ENCODE results near the gene KRT37. TPM values are rescaled to one million over a fixed set of nuclear protein-coding genes. Genes with fewer than 3 reads are reported as not detected.
"Not testable (repeated sequence)": the region's sequence is repeated elsewhere in the genome, so short reads cannot be mapped to it uniquely, and the experiment has no call there.

Gene KRT37
- total RNA-seq, 1 donor from 2014 or later = not detected

- DNase-seq (ENCODE audit: low read depth) = no peak
- FAIRE-seq = no peak
- H3K36me3 ChIP-seq (ENCODE audit: control insufficient read depth, insufficient read depth, low read length) = no peaks in the 10 kb centered on the region
- no peak overlapping the region for H3K4me3 ChIP-seq (ENCODE audit: low read depth, low read length)
- TF ChIP-seq, protein P1, sequence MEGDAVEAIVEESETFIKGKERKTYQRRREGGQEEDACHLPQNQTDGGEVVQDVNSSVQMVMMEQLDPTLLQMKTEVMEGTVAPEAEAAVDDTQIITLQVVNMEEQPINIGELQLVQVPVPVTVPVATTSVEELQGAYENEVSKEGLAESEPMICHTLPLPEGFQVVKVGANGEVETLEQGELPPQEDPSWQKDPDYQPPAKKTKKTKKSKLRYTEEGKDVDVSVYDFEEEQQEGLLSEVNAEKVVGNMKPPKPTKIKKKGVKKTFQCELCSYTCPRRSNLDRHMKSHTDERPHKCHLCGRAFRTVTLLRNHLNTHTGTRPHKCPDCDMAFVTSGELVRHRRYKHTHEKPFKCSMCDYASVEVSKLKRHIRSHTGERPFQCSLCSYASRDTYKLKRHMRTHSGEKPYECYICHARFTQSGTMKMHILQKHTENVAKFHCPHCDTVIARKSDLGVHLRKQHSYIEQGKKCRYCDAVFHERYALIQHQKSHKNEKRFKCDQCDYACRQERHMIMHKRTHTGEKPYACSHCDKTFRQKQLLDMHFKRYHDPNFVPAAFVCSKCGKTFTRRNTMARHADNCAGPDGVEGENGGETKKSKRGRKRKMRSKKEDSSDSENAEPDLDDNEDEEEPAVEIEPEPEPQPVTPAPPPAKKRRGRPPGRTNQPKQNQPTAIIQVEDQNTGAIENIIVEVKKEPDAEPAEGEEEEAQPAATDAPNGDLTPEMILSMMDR (IDR thresholded peaks at IDR 0.05; ENCODE audit: insufficient read depth, low read length, severe bottlenecking) = no peak
- H3K27me3 ChIP-seq (ENCODE audit: control insufficient read depth, insufficient read depth, low read length) = no peaks in the 10 kb centered on the region
Measured at GRCh38 chr17:41402161-41402560, 22.2 kb downstream of the KRT37 start.

GRCh38 chr17:41396996-41397660, 27.3 kb downstream of the KRT37 start, which contains the start of gene KRT31:
Gene KRT31 (minus strand): TSS chr17:41397608. CDS start chr17:41397539, 69 bp downstream.
- FAIRE-seq (no peak), DNase-seq (ENCODE audit: low read depth) (no peak)

GRCh38 chr17:41396340-41396739, 28.0 kb downstream of the KRT37 start:
- TF ChIP-seq, protein P1 (IDR thresholded peaks at IDR 0.05; ENCODE audit: insufficient read depth, low read length, severe bottlenecking) = no peak
- Histone ChIP-seq H3K36me3 (ENCODE audit: control insufficient read depth, insufficient read depth, low read length) (no peaks in the 10 kb centered on the region), H3K27me3 (ENCODE audit: control insufficient read depth, insufficient read depth, low read length) (no peaks in the 10 kb centered on the region), H3K4me3 (ENCODE audit: low read depth, low read length) (no peak overlapping the region)
- FAIRE-seq (no peak), DNase-seq (ENCODE audit: low read depth) (no peak)

More at GRCh38 chr17:41396996-41397660, 27.3 kb downstream of the KRT37 start, which contains the start of gene KRT31:
- H3K36me3 ChIP-seq (ENCODE audit: control insufficient read depth, insufficient read depth, low read length) = no peaks in the 10 kb centered on the region
- no peaks in the 10 kb centered on the region for H3K27me3 ChIP-seq (ENCODE audit: control insufficient read depth, insufficient read depth, low read length)
- TF ChIP-seq, protein P1 (IDR thresholded peaks at IDR 0.05; ENCODE audit: insufficient read depth, low read length, severe bottlenecking) = no peak
- H3K4me3 ChIP-seq (ENCODE audit: low read depth, low read length) = no peak within 1 kb of the TSS

GRCh38 chr17:41395611-41396010, 28.8 kb downstream of the KRT37 start:
- no peak for FAIRE-seq
- Histone ChIP-seq H3K4me3 (ENCODE audit: low read depth, low read length) (no peak overlapping the region), H3K36me3 (ENCODE audit: control insufficient read depth, insufficient read depth, low read length) (no peaks in the 10 kb centered on the region), H3K27me3 (ENCODE audit: control insufficient read depth, insufficient read depth, low read length) (no peaks in the 10 kb centered on the region)
- no peak for DNase-seq (ENCODE audit: low read depth)
- TF ChIP-seq, protein P1 (IDR thresholded peaks at IDR 0.05; ENCODE audit: insufficient read depth, low read length, severe bottlenecking) = no peak

DNA sequence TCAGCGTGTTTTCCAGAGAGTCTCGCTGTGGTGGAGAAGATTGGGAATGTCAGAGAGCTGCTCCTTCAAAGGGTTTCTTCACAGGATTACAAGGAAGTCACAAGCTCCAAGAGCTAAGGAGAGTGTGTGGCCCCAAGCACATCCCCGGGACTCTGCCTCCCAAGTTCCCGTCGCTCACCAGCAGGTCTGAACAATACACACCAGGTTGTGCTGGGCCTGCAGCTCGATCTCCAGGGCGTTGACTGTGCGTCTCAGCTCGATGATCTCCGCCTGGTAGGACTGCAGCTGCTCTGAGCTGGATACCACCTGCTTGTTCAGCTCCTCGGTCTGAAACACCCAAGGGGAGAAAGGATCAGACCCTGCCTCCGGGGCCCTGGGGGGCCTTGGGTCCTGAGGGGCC, 29.3 kb downstream of the KRT37 start:
- DNase-seq (ENCODE audit: low read depth); FAIRE-seq; H3K36me3 ChIP-seq (ENCODE audit: control insufficient read depth, insufficient read depth, low read length); H3K4me3 ChIP-seq (ENCODE audit: low read depth, low read length); H3K27me3 ChIP-seq (ENCODE audit: control insufficient read depth, insufficient read depth, low read length): not testable (repeated sequence)

DNA sequence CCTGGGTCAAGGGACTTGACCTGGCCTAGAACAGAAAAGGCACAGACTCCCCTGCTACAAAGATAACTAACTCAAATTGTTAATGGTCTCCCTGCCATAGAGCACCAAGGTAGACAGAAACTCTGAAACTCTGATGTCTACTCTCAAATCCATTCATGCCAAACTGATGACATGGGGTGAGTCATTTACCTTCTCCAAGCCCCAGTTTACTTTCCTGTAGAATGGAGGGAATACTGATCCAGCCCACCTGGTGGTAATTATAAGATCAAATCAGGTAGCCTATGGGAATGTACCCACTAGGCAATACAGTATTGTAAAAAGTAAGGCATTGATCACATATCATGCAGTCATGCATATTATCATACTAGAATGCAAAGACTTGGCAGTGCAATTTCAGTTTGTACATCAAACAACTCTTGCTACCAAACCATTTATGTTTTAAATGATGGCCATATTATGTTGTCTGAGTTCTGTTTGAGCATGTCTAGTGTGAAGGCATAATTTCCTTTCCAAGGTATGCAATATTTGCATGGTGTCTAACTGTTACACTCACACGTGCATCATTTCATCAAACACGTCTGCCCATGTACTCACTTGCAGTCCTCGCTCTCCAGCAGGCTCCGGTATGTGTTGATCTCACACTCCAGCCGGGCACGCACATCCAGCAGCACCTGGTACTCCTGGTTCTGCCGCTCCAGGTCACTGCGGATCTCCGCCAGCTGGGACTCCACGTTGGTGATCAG, 30.0 kb downstream of the KRT37 start:
- no peaks in the 10 kb centered on the region for H3K27me3 ChIP-seq (ENCODE audit: control insufficient read depth, insufficient read depth, low read length)
- DNase-seq (ENCODE audit: low read depth) = peak; percentile 99
- TF ChIP-seq, protein P1 (IDR thresholded peaks at IDR 0.05; ENCODE audit: insufficient read depth, low read length, severe bottlenecking) = no peak
- H3K36me3 ChIP-seq (ENCODE audit: control insufficient read depth, insufficient read depth, low read length) = no peaks in the 10 kb centered on the region
- no peak overlapping the region for H3K4me3 ChIP-seq (ENCODE audit: low read depth, low read length)
- peak; percentile 99 for FAIRE-seq

Measured in bronchial epithelial cell (primary cell).